HG03442 (cell line): ENCODE results near the gene SCYGR2.
"Not testable (repeated sequence)": the region's sequence is repeated elsewhere in the genome, so short reads cannot be mapped to it uniquely, and the experiment has no call there.

Experiments used
- ATAC-seq: cut with Tn5 transposase; IDR thresholded peaks from one replicate; pipeline ENCODE4 v1.9.1; 2021; ENCODE audit warnings: mild to moderate bottlenecking, moderate library complexity; ENCODE audit not compliant: unreplicated experiment

The SCYGR2 gene

GRCh38 chr2:227598835-227599503, at the start of gene SCYGR2:
TSS of gene SCYGR2 (plus strand) at chr2:227598893. CDS start at chr2:227598893, 0 bp downstream.
- not testable (repeated sequence) for ATAC-seq

- no peak for ATAC-seq
Observed at GRCh38 chr2:227551836-227552235, 46.9 kb upstream of the SCYGR2 start.

- ATAC-seq, result no peak
Observed at GRCh38 chr2:227562581-227562980, 36.1 kb upstream of the SCYGR2 start.

GRCh38 chr2:227565080-227565479, 33.6 kb upstream of the SCYGR2 start:
- ATAC-seq, result no peak

- ATAC-seq, result no peak
Observed at GRCh38 chr2:227566012-227566411, 32.7 kb upstream of the SCYGR2 start.

GRCh38 chr2:227568852-227569169, 29.9 kb upstream of the SCYGR2 start:
- ATAC-seq, result no peak

GRCh38 chr2:227570615-227571014, 28.1 kb upstream of the SCYGR2 start:
- ATAC-seq, result no peak

GRCh38 chr2:227576110-227576509, 22.6 kb upstream of the SCYGR2 start:
- no peak for ATAC-seq

- ATAC-seq, result no peak
Observed at GRCh38 chr2:227576812-227577211, 21.9 kb upstream of the SCYGR2 start.

GRCh38 chr2:227577555-227577954, 21.1 kb upstream of the SCYGR2 start:
- no peak for ATAC-seq

- no peak for ATAC-seq
Observed at GRCh38 chr2:227578642-227579041, 20.1 kb upstream of the SCYGR2 start.

- ATAC-seq, result no peak
Observed at GRCh38 chr2:227579791-227580190, 18.9 kb upstream of the SCYGR2 start.

- no peak for ATAC-seq
Observed at GRCh38 chr2:227582369-227582768, 16.3 kb upstream of the SCYGR2 start.

GRCh38 chr2:227592694-227593387, 5.9 kb upstream of the SCYGR2 start:
- no peak for ATAC-seq

GRCh38 chr2:227595797-227596196, 2.9 kb upstream of the SCYGR2 start:
- no peak for ATAC-seq

- no peak for ATAC-seq
Observed at GRCh38 chr2:227597036-227597435, 1.7 kb upstream of the SCYGR2 start.

GRCh38 chr2:227597998-227598397, 695 bp upstream of the SCYGR2 start:
- no peak for ATAC-seq

GRCh38 chr2:227602358-227602757, 3.7 kb downstream of the SCYGR2 start:
- no peak for ATAC-seq

- ATAC-seq, result no peak
Observed at GRCh38 chr2:227606476-227606875, 7.8 kb downstream of the SCYGR2 start.

- ATAC-seq, result no peak
Observed at GRCh38 chr2:227607941-227608340, 9.2 kb downstream of the SCYGR2 start.

- peak; percentile 50 for ATAC-seq
Observed at GRCh38 chr2:227608561-227609338, 10.1 kb downstream of the SCYGR2 start.

GRCh38 chr2:227610123-227610522, 11.4 kb downstream of the SCYGR2 start:
- no peak for ATAC-seq
